Measurements from ENCODE around the gene CFL1. TPM values are rescaled to one million over a fixed set of nuclear protein-coding genes. Genes with fewer than 3 reads are reported as not detected.

CFL1 gene
- total and polyA plus RNA-seq, 2 experiments from 2014 or later: 1,393 to 2,124 TPM

DNA sequence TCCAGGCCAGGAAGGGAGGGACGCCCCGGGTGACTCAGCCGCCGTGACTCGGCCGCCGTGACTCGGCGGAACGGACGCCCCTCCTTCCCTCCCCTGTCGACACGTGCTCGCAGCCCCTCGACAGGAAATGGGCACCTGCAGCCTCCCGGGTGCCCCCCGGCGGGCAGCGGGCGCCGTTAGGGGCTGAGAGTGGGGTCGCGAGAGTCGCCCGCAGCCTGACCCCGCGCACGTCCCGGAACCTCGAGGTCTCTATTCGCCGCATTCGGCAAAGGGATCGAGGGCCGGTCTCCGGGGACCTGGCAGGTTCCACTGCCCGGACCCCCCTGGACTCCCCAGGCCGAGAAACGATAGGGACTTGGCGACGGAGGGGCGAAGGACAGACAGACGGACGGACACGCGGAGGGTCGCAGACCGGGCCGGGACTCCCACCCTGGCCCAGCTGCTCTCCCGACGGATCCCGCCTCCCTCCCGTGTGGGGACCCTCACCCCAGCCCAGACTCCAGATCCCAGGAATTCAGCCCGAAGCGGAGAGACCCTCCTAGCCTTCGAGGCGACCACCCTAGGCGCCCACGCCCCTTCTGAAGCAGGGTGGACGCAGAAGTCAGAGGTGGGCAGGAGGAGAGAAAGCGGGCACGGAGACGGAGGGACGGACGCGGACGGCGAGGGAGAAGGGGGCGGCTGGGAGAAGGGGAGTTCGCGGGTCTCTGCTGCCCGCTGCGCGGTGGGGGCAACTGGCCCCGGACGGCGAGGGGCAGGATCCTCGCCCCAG, 41.6 kb upstream of the CFL1 start (continued):
- TF ChIP-seq, protein P1, sequence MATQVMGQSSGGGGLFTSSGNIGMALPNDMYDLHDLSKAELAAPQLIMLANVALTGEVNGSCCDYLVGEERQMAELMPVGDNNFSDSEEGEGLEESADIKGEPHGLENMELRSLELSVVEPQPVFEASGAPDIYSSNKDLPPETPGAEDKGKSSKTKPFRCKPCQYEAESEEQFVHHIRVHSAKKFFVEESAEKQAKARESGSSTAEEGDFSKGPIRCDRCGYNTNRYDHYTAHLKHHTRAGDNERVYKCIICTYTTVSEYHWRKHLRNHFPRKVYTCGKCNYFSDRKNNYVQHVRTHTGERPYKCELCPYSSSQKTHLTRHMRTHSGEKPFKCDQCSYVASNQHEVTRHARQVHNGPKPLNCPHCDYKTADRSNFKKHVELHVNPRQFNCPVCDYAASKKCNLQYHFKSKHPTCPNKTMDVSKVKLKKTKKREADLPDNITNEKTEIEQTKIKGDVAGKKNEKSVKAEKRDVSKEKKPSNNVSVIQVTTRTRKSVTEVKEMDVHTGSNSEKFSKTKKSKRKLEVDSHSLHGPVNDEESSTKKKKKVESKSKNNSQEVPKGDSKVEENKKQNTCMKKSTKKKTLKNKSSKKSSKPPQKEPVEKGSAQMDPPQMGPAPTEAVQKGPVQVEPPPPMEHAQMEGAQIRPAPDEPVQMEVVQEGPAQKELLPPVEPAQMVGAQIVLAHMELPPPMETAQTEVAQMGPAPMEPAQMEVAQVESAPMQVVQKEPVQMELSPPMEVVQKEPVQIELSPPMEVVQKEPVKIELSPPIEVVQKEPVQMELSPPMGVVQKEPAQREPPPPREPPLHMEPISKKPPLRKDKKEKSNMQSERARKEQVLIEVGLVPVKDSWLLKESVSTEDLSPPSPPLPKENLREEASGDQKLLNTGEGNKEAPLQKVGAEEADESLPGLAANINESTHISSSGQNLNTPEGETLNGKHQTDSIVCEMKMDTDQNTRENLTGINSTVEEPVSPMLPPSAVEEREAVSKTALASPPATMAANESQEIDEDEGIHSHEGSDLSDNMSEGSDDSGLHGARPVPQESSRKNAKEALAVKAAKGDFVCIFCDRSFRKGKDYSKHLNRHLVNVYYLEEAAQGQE (IDR thresholded peaks at IDR 0.05; ENCODE audit: unreplicated experiment): peak; percentile 13
- TF ChIP-seq ZNF114 (CRISPR knock-in tag; IDR thresholded peaks at IDR 0.05): no peak

DNA sequence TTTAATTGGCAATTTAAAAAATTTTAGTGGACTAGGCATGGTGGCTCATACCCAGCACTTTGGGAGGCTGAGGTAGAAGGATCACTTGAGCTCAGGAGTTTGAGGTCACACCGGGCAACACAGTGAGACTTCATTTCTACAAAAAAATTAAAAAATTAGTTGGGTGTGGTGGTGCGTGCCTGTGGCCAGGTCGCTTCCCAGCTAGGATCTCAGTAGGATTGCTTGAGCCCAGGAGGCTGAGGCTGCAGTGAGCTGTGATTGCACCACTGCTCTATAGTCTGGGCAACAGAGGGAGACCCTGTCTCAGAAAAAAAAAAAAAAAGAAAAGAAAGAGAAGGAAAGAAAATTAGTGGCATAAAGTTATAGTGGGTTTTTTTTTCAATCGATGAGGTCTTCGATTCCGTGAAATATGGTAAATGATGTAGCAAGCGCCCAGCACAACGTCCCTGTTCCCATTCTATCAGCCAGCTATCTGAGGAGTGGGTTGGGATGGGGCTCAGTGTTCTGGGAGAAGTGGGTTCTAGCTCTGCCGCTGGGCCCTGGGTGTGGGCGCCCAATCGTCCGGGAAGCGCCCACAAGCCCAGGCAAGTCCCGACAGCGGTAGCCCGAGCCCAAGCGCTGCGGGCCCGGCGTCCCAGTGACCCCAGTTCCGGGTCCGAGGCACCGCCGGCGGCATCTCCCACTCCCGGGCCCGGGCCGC, 40.8 kb upstream of the CFL1 start:
- H3K27ac ChIP-seq (ENCODE audit: low read depth): no peak overlapping the region
- peaks cover 2% of the 10 kb centered on the region; the same call in 1 of the 3 replicates for H3K9me3 Mint-ChIP-seq
- peak overlapping the region; percentile 94 for H2AFZ ChIP-seq
- H3K36me3 Mint-ChIP-seq (ENCODE audit: low read depth): peaks cover 6% of the 10 kb centered on the region; the same call in 2 of the 3 replicates
- no peaks in the 10 kb centered on the region for H4K20me1 ChIP-seq (replicated peaks; ENCODE audit: insufficient read depth)
- H3K4me2 ChIP-seq: peak overlapping the region; percentile 85
- peak overlapping the region; percentile 75 for H3K4me3 Mint-ChIP-seq
- H3K4me1 Mint-ChIP-seq: peaks cover 11% of the 10 kb centered on the region
- ATAC-seq (peak; percentile 10; the same call in 1 of the 3 replicates), DNase-seq (ENCODE audit: low spot score) (no peak)
- no peaks in the 10 kb centered on the region for H3K79me2 ChIP-seq (replicated peaks; ENCODE audit: insufficient read depth)
- H3K36me3 ChIP-seq (ENCODE audit: insufficient read depth): no peaks in the 10 kb centered on the region
- H3K27me3 ChIP-seq (ENCODE audit: insufficient read depth): peaks cover 51% of the 10 kb centered on the region
- peaks cover 18% of the 10 kb centered on the region for H3F3A ChIP-seq (replicated peaks; ENCODE audit: low read depth)
- no peak for TF ChIP-seq EZH2phosphoT487 (IDR thresholded peaks at IDR 0.05; ENCODE audit: unreplicated experiment)
- H3K27ac Mint-ChIP-seq: no peak overlapping the region
- peak overlapping the region; percentile 74 for H3K4me3 ChIP-seq
- H3K27me3 Mint-ChIP-seq (ENCODE audit: insufficient read depth, low read depth, poor library complexity): peaks cover 52% of the 10 kb centered on the region
- H3K9me2 ChIP-seq (ENCODE audit: insufficient read depth): no peaks in the 10 kb centered on the region
- H3K4me1 ChIP-seq (ENCODE audit: insufficient read depth): peaks cover 8% of the 10 kb centered on the region

DNA sequence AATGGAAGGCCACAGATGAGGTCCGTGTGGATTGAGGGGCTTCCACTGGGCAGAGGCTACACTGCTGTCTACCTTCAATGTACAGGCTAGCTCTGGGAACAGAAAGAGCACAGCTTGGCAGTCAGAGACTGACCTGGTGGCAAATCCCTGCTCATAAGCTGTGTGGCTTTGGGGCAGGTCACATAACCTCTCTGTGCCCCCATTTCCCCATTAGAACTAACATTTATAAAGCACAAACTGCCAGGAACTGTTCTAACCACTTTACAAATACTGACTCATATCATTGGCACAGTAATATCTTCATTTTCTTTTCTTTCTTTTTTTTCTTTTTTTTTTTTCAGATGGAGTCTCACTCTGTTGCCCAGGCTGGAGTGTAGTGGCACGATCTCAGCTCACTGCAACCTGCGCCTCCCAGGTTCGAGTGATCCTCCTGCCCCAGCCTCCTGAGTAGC, 39.1 kb upstream of the CFL1 start:
- Mint-ChIP-seq H3K9me3 (peaks cover 2% of the 10 kb centered on the region; the same call in 1 of the 3 replicates), H3K27me3 (ENCODE audit: insufficient read depth, low read depth, poor library complexity) (peaks cover 49% of the 10 kb centered on the region), H3K27ac (no peak overlapping the region), H3K4me1 (peaks cover 19% of the 10 kb centered on the region), H3K36me3 (ENCODE audit: low read depth) (peaks cover 9% of the 10 kb centered on the region), H3K4me3 (no peak overlapping the region)
- peaks cover 4% of the 10 kb centered on the region for H4K20me1 ChIP-seq (replicated peaks; ENCODE audit: insufficient read depth)
- no peak overlapping the region for H3K4me2 ChIP-seq
- H3K79me2 ChIP-seq (replicated peaks; ENCODE audit: insufficient read depth): peaks cover 1% of the 10 kb centered on the region
- no peak overlapping the region for H3K4me3 ChIP-seq
- DNase-seq (ENCODE audit: low spot score): no peak
- H3K36me3 ChIP-seq (ENCODE audit: insufficient read depth): no peaks in the 10 kb centered on the region
- no peaks in the 10 kb centered on the region for H3K9me2 ChIP-seq (ENCODE audit: insufficient read depth)
- H3K27me3 ChIP-seq (ENCODE audit: insufficient read depth): peaks cover 39% of the 10 kb centered on the region
- no peak overlapping the region for H3K27ac ChIP-seq (ENCODE audit: low read depth)
- no peak for ATAC-seq
- H2AFZ ChIP-seq: no peak overlapping the region
- H3K4me1 ChIP-seq (ENCODE audit: insufficient read depth): peaks cover 16% of the 10 kb centered on the region
- peaks cover 22% of the 10 kb centered on the region for H3F3A ChIP-seq (replicated peaks; ENCODE audit: low read depth)
- TF ChIP-seq NANOG (IDR thresholded peaks at IDR 0.05; ENCODE audit: borderline replicate concordance) (no peak), ZNF331 (CRISPR knock-in tag; IDR thresholded peaks at IDR 0.05; ENCODE audit: low read depth) (no peak), EZH2 (IDR thresholded peaks at IDR 0.05; ENCODE audit: low read depth, unreplicated experiment) (no peak), CREB1 (CRISPR knock-in tag; IDR thresholded peaks at IDR 0.05; ENCODE audit: low read depth) (no peak)
- TF ChIP-seq, protein P2, sequence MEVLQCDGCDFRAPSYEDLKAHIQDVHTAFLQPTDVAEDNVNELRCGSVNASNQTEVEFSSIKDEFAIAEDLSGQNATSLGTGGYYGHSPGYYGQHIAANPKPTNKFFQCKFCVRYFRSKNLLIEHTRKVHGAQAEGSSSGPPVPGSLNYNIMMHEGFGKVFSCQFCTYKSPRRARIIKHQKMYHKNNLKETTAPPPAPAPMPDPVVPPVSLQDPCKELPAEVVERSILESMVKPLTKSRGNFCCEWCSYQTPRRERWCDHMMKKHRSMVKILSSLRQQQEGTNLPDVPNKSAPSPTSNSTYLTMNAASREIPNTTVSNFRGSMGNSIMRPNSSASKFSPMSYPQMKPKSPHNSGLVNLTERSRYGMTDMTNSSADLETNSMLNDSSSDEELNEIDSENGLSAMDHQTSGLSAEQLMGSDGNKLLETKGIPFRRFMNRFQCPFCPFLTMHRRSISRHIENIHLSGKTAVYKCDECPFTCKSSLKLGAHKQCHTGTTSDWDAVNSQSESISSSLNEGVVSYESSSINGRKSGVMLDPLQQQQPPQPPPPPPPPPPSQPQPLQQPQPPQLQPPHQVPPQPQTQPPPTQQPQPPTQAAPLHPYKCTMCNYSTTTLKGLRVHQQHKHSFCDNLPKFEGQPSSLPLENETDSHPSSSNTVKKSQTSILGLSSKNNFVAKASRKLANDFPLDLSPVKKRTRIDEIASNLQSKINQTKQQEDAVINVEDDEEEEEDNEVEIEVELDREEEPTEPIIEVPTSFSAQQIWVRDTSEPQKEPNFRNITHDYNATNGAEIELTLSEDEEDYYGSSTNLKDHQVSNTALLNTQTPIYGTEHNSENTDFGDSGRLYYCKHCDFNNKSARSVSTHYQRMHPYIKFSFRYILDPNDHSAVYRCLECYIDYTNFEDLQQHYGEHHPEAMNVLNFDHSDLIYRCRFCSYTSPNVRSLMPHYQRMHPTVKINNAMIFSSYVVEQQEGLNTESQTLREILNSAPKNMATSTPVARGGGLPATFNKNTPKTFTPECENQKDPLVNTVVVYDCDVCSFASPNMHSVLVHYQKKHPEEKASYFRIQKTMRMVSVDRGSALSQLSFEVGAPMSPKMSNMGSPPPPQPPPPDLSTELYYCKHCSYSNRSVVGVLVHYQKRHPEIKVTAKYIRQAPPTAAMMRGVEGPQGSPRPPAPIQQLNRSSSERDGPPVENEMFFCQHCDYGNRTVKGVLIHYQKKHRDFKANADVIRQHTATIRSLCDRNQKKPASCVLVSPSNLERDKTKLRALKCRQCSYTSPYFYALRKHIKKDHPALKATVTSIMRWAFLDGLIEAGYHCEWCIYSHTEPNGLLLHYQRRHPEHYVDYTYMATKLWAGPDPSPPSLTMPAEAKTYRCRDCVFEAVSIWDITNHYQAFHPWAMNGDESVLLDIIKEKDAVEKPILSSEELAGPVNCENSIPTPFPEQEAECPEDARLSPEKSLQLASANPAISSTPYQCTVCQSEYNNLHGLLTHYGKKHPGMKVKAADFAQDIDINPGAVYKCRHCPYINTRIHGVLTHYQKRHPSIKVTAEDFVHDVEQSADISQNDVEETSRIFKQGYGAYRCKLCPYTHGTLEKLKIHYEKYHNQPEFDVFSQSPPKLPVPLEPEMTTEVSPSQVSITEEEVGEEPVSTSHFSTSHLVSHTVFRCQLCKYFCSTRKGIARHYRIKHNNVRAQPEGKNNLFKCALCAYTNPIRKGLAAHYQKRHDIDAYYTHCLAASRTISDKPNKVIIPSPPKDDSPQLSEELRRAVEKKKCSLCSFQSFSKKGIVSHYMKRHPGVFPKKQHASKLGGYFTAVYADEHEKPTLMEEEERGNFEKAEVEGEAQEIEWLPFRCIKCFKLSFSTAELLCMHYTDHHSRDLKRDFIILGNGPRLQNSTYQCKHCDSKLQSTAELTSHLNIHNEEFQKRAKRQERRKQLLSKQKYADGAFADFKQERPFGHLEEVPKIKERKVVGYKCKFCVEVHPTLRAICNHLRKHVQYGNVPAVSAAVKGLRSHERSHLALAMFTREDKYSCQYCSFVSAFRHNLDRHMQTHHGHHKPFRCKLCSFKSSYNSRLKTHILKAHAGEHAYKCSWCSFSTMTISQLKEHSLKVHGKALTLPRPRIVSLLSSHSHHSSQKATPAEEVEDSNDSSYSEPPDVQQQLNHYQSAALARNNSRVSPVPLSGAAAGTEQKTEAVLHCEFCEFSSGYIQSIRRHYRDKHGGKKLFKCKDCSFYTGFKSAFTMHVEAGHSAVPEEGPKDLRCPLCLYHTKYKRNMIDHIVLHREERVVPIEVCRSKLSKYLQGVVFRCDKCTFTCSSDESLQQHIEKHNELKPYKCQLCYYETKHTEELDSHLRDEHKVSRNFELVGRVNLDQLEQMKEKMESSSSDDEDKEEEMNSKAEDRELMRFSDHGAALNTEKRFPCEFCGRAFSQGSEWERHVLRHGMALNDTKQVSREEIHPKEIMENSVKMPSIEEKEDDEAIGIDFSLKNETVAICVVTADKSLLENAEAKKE (CRISPR knock-in tag; IDR thresholded peaks at IDR 0.05): no peak

Measured in GM23338 (cell line).